ENCODE data around the gene EMP2.

EMP2 gene

GRCh38 chr16:10485698-10486382 is 94.6 kb downstream of the EMP2 start:
- Mint-ChIP-seq H3K27me3 (no peaks in the 10 kb centered on the region), H3K36me3 (ENCODE audit: low read depth) (peaks cover 32% of the 10 kb centered on the region), H3K4me3 (no peak overlapping the region), H3K27ac (no peak overlapping the region), H3K9me3 (peaks cover 29% of the 10 kb centered on the region), H3K4me1 (ENCODE audit: low read depth) (peaks cover 4% of the 10 kb centered on the region)

DNA sequence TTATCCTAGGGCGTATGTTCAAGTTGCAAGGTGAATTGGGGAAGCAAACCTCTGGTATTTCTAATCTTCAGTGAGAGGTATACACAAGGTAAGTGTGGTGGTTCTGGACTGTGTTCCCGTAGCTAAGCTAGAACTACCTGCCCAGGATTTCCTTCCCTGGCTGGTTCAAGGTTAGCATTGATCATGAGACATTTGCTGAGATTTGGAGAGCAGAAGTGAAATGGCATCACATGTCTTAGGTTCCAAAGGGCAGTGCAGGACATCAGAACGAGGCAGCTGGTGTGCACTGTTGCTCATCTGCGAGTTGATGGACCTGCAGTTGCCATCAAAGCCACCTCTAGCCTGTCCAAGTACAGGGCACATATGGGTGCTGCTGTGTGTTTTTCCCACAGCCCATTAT is 95.2 kb downstream of the EMP2 start:
- no peak overlapping the region for H3K27ac Mint-ChIP-seq
- H3K4me3 Mint-ChIP-seq: no peak overlapping the region
- peaks cover 39% of the 10 kb centered on the region for H3K36me3 Mint-ChIP-seq (ENCODE audit: low read depth)
- peaks cover 4% of the 10 kb centered on the region for H3K4me1 Mint-ChIP-seq (ENCODE audit: low read depth)
- H3K27me3 Mint-ChIP-seq: no peaks in the 10 kb centered on the region
- H3K9me3 Mint-ChIP-seq: peaks cover 32% of the 10 kb centered on the region

DNA sequence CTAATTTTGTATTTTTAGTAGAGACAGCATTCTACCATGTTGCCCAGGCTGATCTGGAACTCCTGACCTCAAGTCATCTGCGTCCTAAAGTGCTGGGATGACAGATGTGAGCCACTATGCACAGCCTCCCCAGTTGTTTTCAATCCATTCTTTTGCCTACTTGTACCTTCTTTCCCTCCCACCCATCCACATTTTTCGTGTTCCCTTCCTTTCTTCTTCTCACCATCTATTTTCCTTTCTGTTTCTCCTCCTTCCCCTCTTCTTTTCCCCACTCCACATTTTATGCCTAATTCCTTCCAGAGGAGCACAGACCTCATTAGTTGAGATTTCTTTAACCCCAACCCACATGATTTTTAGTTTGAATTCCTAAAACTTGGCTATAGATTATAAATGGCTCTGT is 100.2 kb downstream of the EMP2 start:
- Mint-ChIP-seq H3K9me3 (peaks cover 23% of the 10 kb centered on the region), H3K27ac (no peak overlapping the region), H3K4me1 (ENCODE audit: low read depth) (no peaks in the 10 kb centered on the region), H3K4me3 (no peak overlapping the region), H3K36me3 (ENCODE audit: low read depth) (peaks cover 63% of the 10 kb centered on the region), H3K27me3 (no peaks in the 10 kb centered on the region)
